ENCODE results near the gene KRTAP4-12.
"Not testable (repeated sequence)": the region's sequence is repeated elsewhere in the genome, so short reads cannot be mapped to it uniquely, and the experiment has no call there.

KRTAP4-12 gene

DNA sequence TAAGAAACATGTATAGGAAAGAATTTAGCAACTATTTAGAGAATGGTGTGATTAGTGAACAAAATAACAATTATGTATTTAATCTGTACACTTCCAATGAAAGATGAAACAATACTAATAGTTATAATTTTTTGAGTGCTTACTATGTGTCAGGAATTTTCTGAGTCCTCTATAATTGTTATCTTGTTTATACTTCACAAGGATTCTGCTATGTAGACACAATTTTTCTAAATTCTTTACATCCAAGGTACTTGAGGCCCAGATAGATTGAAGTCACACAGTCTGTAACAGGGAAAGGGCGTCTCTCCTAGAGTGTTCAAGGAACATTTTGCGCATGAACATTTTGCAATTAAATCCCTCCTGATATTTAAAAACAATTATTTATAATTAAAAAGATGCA lies 1.1 kb upstream of the KRTAP4-12 start:
- no peak for DNase-seq

DNA sequence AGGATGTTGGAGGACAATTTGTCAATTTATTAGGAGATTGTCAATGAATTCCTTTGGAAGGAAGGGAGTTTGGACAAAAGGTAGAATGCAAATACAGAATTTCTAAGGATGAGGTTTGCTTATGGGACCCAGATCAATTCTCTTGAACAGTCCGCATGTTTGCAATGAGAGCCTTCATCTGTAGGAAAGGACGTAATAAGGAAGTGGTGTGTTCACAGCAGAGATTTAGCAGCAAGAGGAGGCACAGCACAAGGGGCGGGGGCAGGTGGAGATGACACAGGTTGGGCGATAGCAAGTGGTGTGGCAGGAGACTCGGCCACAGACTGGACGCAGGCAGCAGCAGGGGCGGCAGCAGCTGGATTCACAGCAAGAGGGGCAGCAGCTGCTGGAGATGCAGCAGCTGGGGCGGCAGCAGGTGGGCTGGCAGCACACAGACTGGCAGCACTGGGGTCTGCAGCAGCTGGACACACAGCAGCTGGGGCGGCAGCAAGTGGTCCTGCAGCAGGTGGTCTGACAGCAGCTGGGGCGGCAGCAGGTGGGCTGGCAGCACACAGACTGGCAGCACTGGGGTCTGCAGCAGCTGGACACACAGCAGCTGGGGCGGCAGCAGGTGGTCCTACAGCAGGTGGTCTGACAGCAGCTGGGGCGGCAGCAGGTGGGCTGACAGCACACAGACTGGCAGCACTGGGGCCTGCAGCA lies 541 bp downstream of the KRTAP4-12 start:
- not testable (repeated sequence) for DNase-seq

DNA sequence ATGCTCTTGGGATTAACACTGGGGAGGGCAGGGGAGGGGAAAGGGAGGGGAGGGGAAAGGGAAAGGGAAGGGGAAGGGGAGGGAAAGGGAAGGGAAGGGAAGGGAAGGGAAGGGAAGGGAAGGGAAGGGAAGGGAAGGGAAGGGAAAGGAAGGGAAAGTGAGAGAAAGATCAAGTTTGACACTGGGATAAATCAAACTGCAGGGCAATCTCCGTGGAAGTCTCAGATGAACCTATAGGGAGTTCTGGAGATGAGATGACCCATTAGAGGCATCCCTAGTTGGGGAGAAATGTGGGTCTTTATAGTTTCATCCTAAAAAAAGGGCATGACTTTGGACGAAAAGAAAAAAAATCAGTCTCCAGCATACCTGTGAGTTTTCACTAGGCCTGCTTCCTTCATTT lies 2.2 kb downstream of the KRTAP4-12 start:
- DNase-seq: no peak

DNA sequence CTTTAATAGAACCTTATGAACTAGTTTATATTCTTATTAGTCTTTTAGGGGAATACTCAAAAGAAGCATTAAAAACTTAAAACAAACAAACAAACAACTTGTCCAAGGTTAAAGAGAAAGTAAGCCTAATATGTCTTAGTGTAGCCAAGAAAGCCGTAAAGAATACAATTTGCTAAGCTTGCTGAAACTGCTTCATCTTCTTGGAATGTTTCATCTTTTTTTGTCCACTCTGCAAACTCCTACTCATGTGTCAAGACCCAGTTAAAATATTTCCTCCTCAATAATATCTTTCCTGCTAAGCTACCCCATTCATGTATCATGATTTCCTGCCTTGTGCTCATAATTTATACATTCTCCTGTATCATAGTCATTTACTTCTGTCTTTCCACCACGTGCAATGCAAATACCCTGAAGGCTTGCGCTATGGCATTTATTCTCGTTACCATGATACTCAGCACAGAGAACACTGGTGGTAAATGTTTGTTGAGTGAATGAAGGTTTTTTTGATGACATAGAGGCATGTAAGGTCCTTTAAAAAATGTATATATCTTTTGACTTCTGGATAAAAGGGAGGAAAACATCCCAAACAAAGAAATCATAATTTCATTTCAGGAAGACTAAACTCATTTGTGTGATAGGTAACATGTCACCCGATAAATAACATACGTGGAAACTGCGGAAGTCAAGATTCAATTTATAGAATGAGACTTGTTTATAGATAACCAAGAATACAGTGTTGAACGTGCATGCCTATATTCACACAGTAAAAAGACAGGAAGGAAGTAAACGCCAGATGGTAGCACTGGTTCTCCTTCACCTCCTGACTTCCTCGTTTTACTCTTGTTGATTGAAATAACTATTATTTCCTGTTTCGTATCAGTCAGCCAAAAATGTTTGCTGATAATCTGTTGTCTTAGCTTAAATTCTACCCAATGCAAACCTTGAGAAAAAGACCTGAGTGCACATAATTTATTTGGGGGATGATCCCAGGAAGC lies 4.0 kb downstream of the KRTAP4-12 start:
- DNase-seq: not testable (repeated sequence)

DNA sequence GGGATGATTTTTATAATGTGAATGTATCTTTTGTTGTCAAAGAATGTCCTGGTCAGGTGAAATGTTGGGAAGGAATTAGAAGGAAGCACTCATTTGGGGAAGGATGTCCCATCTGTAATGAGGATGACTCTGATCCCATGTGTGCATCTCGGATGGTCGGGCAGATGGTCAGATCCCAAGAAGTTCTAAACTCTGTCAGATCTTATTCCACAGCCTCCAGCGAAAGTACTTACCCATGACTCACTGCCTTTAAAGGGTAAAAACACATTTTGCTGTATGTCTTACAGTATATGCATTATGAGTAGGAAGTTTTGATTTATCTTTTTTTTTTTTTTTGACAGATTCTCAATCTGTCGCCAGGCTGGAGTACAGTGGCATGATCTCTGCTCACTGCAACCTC lies 5.3 kb downstream of the KRTAP4-12 start:
- DNase-seq: no peak

DNA sequence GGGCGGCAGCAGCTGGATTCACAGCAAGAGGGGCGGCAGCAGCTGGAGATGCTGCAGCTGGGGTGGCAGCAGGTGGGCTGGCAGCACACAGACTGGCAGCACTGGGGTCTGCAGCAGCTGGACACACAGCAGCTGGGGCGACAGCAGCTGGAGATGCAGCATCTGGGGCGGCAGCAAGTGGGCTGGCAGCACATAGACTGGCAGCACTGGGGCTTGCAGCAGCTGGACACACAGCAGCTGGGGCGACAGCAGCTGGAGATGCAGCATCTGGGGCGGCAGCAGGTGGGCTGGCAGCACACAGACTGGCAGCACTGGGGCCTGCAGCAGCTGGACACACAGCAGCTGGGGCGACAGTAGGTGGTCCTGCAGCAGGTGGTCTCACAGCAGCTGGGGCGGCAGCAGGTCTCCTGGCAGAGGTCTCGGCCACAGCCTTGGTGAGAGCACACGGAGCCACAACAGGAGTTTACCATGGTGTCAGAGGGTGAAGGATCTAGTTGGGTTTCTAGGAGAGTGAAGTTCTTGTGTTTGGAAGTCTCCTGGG lies 6.1 kb downstream of the KRTAP4-12 start, which contains the start of gene KRTAP4-11:
Gene KRTAP4-11 (minus strand): TSS at position 528 of the 541 bp plus-strand sequence. CDS start 58 bp downstream, at position 470.
- DNase-seq: not testable (repeated sequence)

DNA sequence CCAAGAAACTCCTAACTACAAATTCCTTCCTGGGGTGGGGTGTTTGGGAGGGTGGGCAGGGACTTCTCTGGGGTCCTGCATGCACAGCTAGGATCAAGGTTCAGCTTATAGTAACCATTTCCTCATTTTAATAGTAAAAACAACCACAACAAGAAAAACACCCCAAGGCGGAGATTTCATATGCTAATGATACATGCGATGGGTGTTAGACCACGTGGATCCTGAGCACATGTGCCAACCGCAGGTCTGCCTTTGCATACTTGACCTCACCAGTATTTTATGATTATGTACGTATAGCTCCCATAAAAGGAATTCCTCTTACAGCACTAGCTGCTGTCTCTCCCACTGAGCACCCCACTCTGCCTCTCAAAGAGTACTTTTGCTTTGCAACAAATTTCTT lies 7.7 kb downstream of the KRTAP4-12 start:
- DNase-seq: no peak

DNA sequence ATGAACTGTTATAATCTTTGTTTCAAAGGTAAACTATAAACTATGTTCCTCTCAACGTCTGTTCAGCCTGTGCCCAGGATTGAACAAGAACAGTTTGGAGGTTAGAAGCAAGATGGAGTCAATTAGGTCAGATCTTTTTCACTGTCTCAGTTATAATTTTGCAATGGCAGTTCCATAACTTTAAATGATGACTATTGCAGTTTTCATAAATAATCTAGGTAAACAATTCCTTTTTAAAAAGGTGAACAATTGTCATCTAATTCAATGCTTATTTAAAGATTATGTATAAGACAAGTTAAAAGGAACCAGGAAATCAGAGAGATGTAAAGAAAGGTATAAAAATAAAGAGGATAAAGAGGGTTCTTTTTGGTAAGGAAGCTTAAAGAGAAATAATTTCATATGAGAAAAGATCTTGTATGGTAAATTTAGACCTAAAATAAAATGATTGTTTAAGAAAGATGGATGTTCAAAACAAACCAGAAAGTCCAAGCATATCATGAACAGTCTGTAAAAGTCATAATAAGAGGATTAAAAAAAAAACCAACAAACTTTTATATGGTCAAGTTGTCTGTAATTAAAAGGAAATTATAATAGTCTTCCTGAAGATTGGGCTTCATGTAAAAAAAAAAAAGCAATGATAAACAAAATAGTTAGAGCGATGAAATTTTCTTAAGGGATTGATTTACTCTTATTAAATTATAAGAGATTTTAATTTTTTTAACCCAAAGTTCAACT lies 12.7 kb downstream of the KRTAP4-12 start:
- no peak for DNase-seq

DNA sequence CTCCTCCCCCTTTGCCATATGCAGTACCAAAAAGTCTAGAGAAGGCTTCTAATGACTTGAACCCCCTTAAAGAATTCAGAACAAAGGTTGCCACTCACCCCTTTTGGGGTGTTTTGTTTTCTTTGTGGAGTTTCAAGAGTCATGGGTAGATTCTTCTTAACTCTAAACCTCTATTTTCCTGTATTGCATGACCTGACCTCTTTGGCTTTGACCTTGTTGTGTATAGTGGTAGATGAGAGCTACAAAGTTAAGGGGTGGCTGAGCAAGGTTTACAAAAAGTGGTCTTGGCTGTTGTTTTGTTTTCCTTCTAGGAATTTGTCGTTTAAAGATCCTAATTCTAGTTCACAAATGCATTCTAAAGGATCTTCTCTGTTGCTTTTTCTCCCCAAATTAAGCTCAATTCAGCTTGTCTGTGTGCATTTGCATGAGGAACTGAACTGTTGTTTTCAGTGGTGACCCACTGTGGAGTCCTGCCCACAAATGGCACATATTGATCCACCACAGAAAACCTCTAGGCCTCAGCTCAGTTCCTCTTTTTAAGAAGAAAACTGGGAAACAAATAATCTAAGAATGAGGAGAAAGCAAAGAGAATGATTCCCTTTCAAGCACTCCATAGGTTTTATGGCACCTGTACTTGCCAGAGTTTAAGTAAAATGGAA lies 15.1 kb downstream of the KRTAP4-12 start:
- not testable (repeated sequence) for DNase-seq

DNA sequence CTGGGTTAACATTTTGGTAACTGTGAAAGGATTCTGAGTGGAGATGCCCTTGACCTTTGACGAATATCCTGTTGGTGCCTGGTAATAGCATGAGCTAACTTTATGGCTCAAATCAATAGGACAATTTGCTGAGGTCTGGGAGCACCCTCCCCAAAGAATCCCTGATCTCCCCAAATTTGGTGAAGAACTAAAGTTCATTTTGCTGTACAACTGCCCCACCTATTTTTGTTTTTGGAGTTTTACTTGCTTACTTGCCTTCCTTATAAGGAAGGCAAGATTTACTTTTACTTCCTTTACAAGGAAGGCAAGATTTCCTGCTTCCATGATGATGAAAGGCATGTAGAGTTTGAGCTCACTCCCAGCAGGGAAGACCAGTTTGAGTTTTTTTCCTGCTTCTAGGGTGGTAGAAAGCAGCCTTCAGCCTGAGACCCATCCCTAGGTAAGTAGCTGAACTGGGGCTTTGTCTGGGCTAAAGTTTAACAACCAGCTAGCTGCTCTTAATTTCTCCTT lies 16.0 kb downstream of the KRTAP4-12 start:
- no peak for DNase-seq

DNA sequence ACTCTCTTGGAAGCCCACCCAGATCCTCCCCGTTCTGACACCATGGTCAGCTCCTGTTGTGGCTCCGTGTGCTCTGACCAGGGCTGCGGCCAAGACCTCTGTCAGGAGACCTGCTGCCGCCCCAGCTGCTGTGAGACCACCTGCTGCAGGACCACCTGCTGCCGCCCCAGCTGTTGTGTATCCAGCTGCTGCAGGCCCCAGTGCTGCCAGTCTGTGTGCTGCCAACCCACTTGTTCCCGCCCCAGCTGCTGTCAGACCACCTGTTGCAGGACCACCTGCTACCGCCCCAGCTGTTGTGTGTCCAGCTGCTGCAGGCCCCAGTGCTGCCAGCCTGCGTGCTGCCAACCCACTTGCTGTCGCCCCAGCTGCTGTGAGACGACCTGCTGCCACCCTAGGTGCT lies 18.6 kb downstream of the KRTAP4-12 start, which contains the start of gene KRTAP4-9:
Gene KRTAP4-9 (plus strand): TSS at position 43 of the 400 bp plus-strand sequence. CDS start 0 bp downstream, at position 43.
- DNase-seq: not testable (repeated sequence)

DNA sequence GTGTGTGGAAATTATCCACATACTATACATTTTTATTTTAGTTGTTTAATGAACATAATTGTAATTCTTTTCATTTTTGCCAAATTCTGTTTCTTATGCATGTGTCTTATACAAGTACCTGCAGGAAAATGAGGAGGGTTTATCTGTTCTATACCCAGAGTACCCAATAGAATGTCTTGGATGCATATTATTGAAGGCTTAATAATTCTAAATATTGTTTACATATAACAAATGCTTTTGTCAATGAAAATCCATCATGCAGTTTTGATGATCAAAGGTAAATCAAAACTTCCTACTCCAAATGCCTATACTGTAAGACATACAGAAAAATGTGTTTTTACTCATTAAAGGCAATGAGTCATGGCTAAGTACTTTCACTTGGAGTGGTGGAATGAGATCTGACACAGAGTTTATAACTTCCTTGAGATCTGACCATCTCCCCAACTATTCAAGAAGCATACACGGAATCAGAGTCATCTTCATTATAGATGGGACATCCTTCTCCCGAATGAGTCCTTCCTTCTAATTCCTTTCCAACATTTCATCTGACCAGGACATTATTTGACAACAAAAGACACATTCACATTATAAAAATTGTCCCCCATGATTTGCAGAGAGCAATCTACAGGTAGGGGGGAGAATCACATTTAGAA lies 19.5 kb downstream of the KRTAP4-12 start:
- not testable (repeated sequence) for DNase-seq

DNA sequence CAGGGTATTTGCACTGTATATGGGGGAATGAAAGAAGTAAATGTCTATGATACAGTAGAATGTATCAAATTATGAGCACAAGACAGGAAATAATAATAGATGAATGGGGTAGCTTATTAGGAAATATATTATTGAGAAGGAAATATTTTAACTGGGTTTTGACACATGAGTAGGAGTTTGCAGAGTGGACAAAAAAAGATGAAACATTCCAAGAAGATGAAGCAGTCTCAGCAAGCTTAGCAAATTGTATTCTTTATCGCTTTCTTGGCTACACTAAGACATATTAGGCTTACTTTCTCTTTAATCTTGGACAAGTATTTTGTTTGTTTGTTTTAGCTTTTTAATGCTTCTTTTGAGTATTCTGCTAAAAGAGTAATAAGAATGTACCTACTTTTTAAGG lies 20.1 kb downstream of the KRTAP4-12 start:
- no peak for DNase-seq

DNA sequence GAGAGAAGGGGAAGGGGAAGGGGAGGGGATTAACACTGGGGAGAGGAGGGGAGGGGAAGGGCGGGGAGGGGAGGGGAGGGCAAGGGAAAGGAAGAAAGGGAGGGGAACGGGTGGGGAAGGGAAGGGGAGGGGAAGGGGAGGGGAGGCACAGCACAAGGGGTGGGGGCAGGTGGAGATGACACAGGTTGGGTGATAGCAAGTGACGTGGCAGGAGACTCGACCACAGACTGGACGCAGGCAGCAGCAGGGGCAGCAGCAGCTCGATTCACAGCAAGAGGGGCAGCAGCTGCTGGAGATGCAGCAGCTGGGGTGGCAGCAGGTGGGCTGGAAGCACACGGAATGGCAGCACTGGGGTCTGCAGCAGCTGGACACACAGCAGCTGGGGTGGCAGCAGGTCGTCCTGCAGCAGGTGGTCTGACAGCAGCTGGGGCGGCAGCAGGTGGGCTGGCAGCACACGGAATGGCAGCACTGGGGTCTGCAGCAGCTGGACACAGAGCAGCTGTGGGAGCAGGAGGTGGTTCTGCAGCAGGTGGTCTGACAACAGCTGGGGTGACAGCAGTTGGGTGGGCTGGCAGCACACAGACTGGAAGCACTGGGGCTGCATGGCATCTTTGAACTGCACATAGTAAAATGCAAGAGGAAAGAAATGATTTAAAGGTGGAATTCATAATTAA lies 22.3 kb downstream of the KRTAP4-12 start, which contains the start of gene KRTAP4-16:
Gene KRTAP4-16 (minus strand): TSS at position 624 of the 674 bp plus-strand sequence. CDS start 0 bp downstream, at position 624.
- DNase-seq: no peak

DNA sequence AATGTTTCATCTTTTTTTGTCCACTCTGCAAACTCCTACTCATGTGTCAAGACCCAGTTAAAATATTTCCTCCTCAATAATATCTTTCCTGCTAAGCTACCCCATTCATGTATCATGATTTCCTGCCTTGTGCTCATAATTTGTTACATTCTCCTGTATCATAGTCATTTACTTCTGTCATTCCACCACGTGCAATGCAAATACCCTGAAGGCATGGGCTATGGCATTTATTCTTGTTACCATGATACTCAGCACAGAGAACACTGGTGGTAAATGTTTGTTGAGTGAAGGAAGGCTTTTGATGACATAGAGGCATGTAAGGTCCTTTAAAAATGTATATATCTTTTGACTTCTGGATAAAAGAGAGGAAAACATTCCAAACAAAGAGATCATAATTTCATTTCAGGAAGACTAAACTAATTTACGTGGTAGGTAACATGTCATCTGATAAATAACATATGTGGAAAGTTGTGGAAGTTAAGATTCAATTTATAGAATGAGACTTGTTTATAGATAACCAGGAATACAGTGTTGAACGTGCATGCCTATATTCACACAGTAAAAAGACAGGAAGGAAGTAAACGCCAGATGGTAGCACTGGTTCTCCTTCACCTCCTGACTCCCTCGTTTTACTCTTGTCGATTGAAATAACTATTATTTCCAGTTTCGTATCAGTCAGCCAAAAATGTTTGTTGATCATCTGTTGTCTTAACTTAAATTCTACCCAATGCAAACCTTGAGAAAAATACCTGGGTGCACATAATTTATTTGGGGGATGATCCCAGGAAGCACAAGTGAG lies 24.1 kb downstream of the KRTAP4-12 start:
- DNase-seq: not testable (repeated sequence)

DNA sequence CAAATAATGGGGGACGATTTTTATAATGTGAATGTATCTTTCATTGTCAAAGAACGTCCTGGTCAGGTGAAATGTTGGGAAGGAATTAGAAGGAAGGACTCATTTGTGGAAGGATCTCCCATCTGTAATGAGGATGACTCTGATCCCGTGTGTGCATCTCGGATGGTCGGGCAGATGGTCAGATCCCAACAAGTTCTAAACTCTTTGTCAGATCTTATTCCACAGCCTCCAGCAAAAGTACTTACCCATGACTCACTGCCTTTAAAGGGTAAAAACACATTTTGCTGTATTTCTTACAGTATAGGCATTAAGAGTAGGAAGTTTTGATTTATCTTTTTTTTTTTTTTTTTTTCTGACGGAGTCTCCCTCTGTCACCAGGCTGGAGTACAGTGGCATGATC lies 25.5 kb downstream of the KRTAP4-12 start:
- no peak for DNase-seq

DNA sequence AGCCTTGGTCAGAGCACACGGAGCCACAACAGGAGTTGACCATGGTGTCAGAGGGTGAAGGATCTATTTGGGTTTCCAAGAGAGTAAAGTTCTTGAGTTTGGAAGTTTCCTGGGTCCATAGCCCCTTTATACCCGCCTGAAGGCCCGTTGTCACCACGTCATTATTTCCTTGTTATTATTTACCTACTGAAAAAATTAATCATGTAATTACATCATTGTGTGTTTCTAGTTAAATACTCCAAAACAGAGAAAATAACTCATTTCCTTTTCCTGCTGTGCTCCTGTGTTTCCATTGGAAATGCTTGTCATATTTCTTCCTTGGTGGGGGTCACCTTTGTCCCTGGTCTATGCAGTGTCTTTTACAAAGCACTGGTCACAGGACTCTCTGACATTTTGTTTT lies 25.9 kb downstream of the KRTAP4-12 start, which contains the start of gene KRTAP4-8:
Gene KRTAP4-8 (minus strand): TSS at position 101 of the 400 bp plus-strand sequence. CDS start 58 bp downstream, at position 43.
- DNase-seq: no peak

DNA sequence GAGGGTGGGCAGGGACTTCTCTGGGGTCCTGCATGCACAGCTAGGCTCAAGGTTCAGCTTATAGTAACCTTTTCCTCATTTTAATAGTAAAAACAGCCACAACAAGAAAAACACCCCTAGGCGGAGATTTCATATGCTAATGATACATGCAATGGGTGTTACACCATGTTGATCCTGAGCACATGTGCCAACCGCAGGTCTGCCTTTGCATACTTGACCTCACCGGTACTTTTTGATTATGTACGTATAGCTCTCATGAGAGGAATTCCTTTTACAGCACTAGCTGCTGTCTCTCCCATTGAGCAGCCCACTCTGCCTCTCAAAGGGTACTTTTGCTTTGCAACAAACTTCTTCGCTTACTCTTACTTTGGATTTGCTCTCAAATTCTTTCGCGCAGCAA lies 27.9 kb downstream of the KRTAP4-12 start:
- no peak for DNase-seq

DNA sequence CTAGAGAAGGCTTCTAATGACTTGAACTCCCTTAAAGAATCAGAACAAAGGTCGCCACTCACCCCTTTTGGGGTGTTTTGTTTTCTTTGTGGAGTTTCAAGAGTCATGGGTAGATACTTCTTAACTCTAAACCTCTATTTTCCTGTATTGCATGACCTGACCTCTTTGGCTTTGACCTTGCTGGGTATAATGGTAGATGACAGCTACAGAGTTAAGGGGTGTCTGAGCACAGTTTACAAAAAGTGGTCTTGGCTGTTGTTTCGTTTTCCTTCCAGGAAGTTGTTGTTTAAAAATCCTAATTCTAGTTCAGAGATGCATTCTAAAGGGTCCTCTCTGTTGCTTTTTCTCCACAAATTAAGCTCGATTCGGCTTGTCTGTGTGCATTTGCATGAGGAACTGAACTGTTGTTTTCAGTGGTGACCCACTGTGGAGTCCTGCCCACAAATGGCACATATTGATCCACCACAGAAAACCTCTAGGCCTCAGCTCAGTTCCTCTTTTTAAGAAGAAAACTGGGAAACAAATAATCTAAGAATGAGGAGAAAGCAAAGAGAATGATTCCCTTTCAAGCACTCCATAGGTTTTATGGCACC lies 35.1 kb downstream of the KRTAP4-12 start:
- DNase-seq: not testable (repeated sequence)
